Astrocyte (in vitro differentiated cells and primary cell): ENCODE data around the gene SSH2. TPM values are rescaled to one million over a fixed set of nuclear protein-coding genes. Genes with fewer than 3 reads are reported as not detected.

Experiments used
- DNase-seq: peaks from one replicate; pipeline ENCODE4 v3.0.0-alpha.2; 2010; ENCODE audit warnings: low read depth
- FAIRE-seq: peaks from 2 replicates; lab custom pipeline; 2011; peaks lifted over from hg19 to GRCh38; lab: Jason Lieb, UNC
- H2AFZ ChIP-seq: 2 replicates; pipeline ENCODE4 v1.6.0; 2012; ENCODE audit warnings: low read depth, low read length, inconsistent platforms
- H3K27ac ChIP-seq: 2 replicates; pipeline ENCODE4 v1.5.1; 2011; ENCODE audit warnings: low read depth, low read length, inconsistent platforms
- H3K27me3 ChIP-seq: 2 replicates; pipeline ENCODE4 v1.6.0; 2011; ENCODE audit warnings: low read length, inconsistent platforms; ENCODE audit not compliant: insufficient read depth
- H3K36me3 ChIP-seq: 2 replicates; pipeline ENCODE4 v1.5.1; 2011; ENCODE audit warnings: low read length, inconsistent platforms; ENCODE audit not compliant: insufficient read depth
- H3K4me1 ChIP-seq: 2 replicates; pipeline ENCODE4 v1.5.1; 2011; ENCODE audit warnings: low read length, inconsistent platforms; ENCODE audit not compliant: insufficient read depth
- H3K4me2 ChIP-seq: 2 replicates; pipeline ENCODE4 v1.6.0; 2012; ENCODE audit warnings: low read length, inconsistent platforms
- H3K4me3 ChIP-seq: 2 replicates; pipeline ENCODE4 v1.5.1; 2011; ENCODE audit warnings: low read depth, mild to moderate bottlenecking, low read length, inconsistent platforms; ENCODE audit not compliant: insufficient read depth
- H3K79me2 ChIP-seq: 2 replicates; pipeline ENCODE4 v1.6.0; 2012; ENCODE audit warnings: mild to moderate bottlenecking, low read length, inconsistent platforms; ENCODE audit not compliant: insufficient read depth
- H3K9ac ChIP-seq: 2 replicates; pipeline ENCODE4 v1.6.0; 2012; ENCODE audit warnings: mild to moderate bottlenecking, low read length, inconsistent platforms
- H3K9me3 ChIP-seq: 2 replicates; pipeline ENCODE4 v1.5.1; 2012; ENCODE audit warnings: low read depth, mild to moderate bottlenecking, low read length, inconsistent platforms; ENCODE audit not compliant: insufficient read depth
- H4K20me1 ChIP-seq: 2 replicates; pipeline ENCODE4 v1.6.0; 2012; ENCODE audit warnings: low read length, inconsistent platforms; ENCODE audit not compliant: insufficient read depth
- H3K27ac Mint-ChIP-seq: one replicate; pipeline ENCODE4 v1.8.0; 2021; ENCODE audit warnings: mild to moderate bottlenecking, mixed read lengths; ENCODE audit not compliant: unreplicated experiment
- H3K27me3 Mint-ChIP-seq: one replicate; pipeline ENCODE4 v1.8.0; 2021; ENCODE audit warnings: low read depth, mixed read lengths; ENCODE audit not compliant: unreplicated experiment
- H3K36me3 Mint-ChIP-seq: one replicate; pipeline ENCODE4 v1.8.0; 2021; ENCODE audit warnings: low read depth, mixed read lengths; ENCODE audit not compliant: unreplicated experiment
- H3K4me1 Mint-ChIP-seq: one replicate; pipeline ENCODE4 v1.8.0; 2021; ENCODE audit warnings: low read depth, mixed read lengths; ENCODE audit not compliant: unreplicated experiment
- H3K4me3 Mint-ChIP-seq: one replicate; pipeline ENCODE4 v1.8.0; 2021; ENCODE audit warnings: mild to moderate bottlenecking, moderate library complexity, mixed read lengths; ENCODE audit not compliant: unreplicated experiment
- H3K9me3 Mint-ChIP-seq: one replicate; pipeline ENCODE4 v1.8.0; 2021; ENCODE audit warnings: mild to moderate bottlenecking, mixed read lengths; ENCODE audit not compliant: unreplicated experiment
- EZH2 ChIP-seq: IDR thresholded peaks from 2 replicates; pipeline ENCODE4 v1.6.1; 2012; ENCODE audit warnings: mild to moderate bottlenecking, low read length, inconsistent platforms; ENCODE audit not compliant: insufficient read depth
- total RNA-seq: library from RNA; stranded (reverse); gene quantifications from 2 replicates; pipeline ENCODE4 v1.2.1, GENCODE V29; 2021
- TF ChIP-seq, protein P1 (sequence below): IDR thresholded peaks from 2 replicates; pipeline ENCODE4 v1.5.1; 2011; ENCODE audit warnings: low read depth, mild to moderate bottlenecking, inconsistent platforms, low read length, moderate library complexity; ENCODE audit not compliant: insufficient read depth

The SSH2 gene
- total RNA-seq, 1 donor from 2014 or later: 31.1 TPM

DNA sequence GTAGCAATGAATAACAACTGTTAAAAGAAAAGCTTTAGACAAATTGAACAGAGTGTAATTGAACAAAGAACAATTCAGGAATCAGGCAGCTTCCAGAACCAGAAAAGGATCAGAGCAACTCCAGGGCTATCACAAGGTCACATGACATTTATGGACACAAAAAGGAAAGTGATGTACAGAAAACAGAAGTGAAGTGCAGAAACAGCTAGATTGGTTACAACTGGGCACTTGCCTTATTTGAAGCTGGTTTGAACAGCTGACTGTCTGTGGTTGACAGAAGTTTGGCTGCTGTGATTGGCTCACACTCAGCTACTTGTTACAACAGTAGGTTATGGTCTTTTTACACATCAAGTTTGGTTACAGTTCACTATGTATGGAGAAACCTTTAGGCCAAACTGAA, 26.2 kb upstream of the SSH2 start:
- Histone ChIP-seq H2AFZ (no peak overlapping the region), H4K20me1 (no peaks in the 10 kb centered on the region), H3K79me2 (no peaks in the 10 kb centered on the region), H3K27me3 (no peaks in the 10 kb centered on the region), H3K4me2 (no peak overlapping the region), H3K27ac (no peak overlapping the region), H3K4me1 (peaks cover 7% of the 10 kb centered on the region), H3K4me3 (no peak overlapping the region), H3K36me3 (no peaks in the 10 kb centered on the region), H3K9me3 (peaks cover 7% of the 10 kb centered on the region), H3K9ac (no peak overlapping the region)
- TF ChIP-seq, protein P1, sequence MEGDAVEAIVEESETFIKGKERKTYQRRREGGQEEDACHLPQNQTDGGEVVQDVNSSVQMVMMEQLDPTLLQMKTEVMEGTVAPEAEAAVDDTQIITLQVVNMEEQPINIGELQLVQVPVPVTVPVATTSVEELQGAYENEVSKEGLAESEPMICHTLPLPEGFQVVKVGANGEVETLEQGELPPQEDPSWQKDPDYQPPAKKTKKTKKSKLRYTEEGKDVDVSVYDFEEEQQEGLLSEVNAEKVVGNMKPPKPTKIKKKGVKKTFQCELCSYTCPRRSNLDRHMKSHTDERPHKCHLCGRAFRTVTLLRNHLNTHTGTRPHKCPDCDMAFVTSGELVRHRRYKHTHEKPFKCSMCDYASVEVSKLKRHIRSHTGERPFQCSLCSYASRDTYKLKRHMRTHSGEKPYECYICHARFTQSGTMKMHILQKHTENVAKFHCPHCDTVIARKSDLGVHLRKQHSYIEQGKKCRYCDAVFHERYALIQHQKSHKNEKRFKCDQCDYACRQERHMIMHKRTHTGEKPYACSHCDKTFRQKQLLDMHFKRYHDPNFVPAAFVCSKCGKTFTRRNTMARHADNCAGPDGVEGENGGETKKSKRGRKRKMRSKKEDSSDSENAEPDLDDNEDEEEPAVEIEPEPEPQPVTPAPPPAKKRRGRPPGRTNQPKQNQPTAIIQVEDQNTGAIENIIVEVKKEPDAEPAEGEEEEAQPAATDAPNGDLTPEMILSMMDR: no peak
- no peak for TF ChIP-seq EZH2
- peaks cover 2% of the 10 kb centered on the region for H3K4me1 Mint-ChIP-seq
- H3K27me3 Mint-ChIP-seq: no peaks in the 10 kb centered on the region
- H3K4me3 Mint-ChIP-seq: no peak overlapping the region
- no peak for FAIRE-seq
- H3K36me3 Mint-ChIP-seq: no peaks in the 10 kb centered on the region
- DNase-seq: no peak
- peaks cover 22% of the 10 kb centered on the region for H3K9me3 Mint-ChIP-seq
- H3K27ac Mint-ChIP-seq: no peak overlapping the region

DNA sequence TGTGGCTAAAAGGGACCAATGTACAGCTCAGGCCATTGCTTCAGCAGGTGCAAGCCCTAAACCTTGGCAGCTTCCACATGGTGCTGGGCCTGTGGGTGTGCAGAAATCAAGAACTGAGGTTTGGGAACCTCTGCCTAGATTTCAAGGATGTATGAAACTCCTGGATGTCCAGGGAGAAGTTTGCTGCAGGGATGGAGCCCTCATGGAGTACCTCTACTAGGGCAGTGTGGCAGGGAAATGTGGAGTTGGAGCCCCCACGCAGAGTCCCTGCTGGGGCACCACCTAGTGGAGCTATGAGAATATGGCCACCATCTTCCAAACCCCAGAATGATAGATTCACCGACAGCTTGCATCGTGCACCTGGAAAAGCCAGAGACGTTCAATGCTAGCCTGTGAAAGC, 24.4 kb upstream of the SSH2 start:
- Histone ChIP-seq H3K36me3 (no peaks in the 10 kb centered on the region), H3K4me3 (no peak overlapping the region), H3K4me1 (peaks cover 3% of the 10 kb centered on the region), H3K27ac (no peak overlapping the region), H3K27me3 (no peaks in the 10 kb centered on the region), H4K20me1 (no peaks in the 10 kb centered on the region), H3K9me3 (peaks cover 7% of the 10 kb centered on the region), H3K9ac (no peak overlapping the region), H2AFZ (no peak overlapping the region), H3K4me2 (no peak overlapping the region), H3K79me2 (no peaks in the 10 kb centered on the region)
- H3K36me3 Mint-ChIP-seq: no peaks in the 10 kb centered on the region
- peaks cover 22% of the 10 kb centered on the region for H3K9me3 Mint-ChIP-seq
- TF ChIP-seq, protein P1: no peak
- no peak for TF ChIP-seq EZH2
- no peak overlapping the region for H3K4me3 Mint-ChIP-seq
- no peaks in the 10 kb centered on the region for H3K27me3 Mint-ChIP-seq
- no peak overlapping the region for H3K27ac Mint-ChIP-seq
- no peaks in the 10 kb centered on the region for H3K4me1 Mint-ChIP-seq
- no peak for DNase-seq
- no peak for FAIRE-seq

DNA sequence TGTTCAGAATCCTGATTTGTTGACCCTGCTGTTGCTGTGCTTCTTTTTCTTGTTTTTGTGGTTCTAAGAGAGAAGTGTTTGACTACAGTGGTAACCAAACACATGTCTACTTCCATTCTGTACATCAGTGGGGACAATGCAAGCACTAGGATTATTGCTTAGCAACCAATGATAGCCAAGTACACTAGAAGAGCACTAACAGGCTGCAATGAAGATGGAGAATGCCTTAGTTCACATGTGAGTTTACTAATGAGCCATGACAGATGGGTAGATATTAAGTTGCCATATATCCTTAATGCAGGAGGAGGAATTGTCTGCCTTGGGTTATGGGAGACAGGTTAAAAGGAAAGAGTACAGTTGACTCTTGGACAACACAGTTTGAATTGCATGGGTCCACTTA, 19.7 kb upstream of the SSH2 start:
- H3K9me3 Mint-ChIP-seq: peaks cover 12% of the 10 kb centered on the region
- DNase-seq (no peak), FAIRE-seq (no peak)
- Histone ChIP-seq H3K9me3 (peaks cover 6% of the 10 kb centered on the region), H3K27ac (no peak overlapping the region), H3K4me3 (no peak overlapping the region), H3K79me2 (no peaks in the 10 kb centered on the region), H3K9ac (no peak overlapping the region), H2AFZ (no peak overlapping the region), H3K36me3 (no peaks in the 10 kb centered on the region), H3K4me2 (no peak overlapping the region), H3K4me1 (no peaks in the 10 kb centered on the region), H3K27me3 (no peaks in the 10 kb centered on the region), H4K20me1 (no peaks in the 10 kb centered on the region)
- no peaks in the 10 kb centered on the region for H3K27me3 Mint-ChIP-seq
- no peaks in the 10 kb centered on the region for H3K4me1 Mint-ChIP-seq
- H3K36me3 Mint-ChIP-seq: peaks cover 6% of the 10 kb centered on the region
- no peak overlapping the region for H3K27ac Mint-ChIP-seq
- H3K4me3 Mint-ChIP-seq: no peak overlapping the region
- TF ChIP-seq, protein P1: no peak
- no peak for TF ChIP-seq EZH2
